HG02623 (cell line): Measurements from ENCODE around the gene CREB1.
"Not testable (repeated sequence)": the region's sequence is repeated elsewhere in the genome, so short reads cannot be mapped to it uniquely, and the experiment has no call there.

ENCODE experiments used
- ATAC-seq: cut with Tn5 transposase; IDR thresholded peaks from one replicate; pipeline ENCODE4 v1.9.1; 2021; ENCODE audit warnings: moderate library complexity; ENCODE audit not compliant: unreplicated experiment

The CREB1 gene

GRCh38 chr2:207614824-207615223, 85.1 kb downstream of the CREB1 start:
- no peak for ATAC-seq

GRCh38 chr2:207616185-207616584, 86.4 kb downstream of the CREB1 start:
- ATAC-seq = no peak

- ATAC-seq = no peak
These were observed 87.4 kb downstream of the CREB1 start for GRCh38 chr2:207617011-207617671.

GRCh38 chr2:207619764-207620203, 90.0 kb downstream of the CREB1 start:
- ATAC-seq = peak; percentile 35

- ATAC-seq = no peak
These were observed 91.8 kb downstream of the CREB1 start for GRCh38 chr2:207621501-207622039.

GRCh38 chr2:207624185-207625013, 94.6 kb downstream of the CREB1 start:
- ATAC-seq = peak; percentile 38

- peak; percentile 54 for ATAC-seq
These were observed 95.5 kb downstream of the CREB1 start, which contains the start of gene METTL21A for GRCh38 chr2:207625014-207625907. TSS of gene METTL21A (minus strand) at chr2:207625394. CDS start at chr2:207624375, 1,019 bp downstream.

DNA sequence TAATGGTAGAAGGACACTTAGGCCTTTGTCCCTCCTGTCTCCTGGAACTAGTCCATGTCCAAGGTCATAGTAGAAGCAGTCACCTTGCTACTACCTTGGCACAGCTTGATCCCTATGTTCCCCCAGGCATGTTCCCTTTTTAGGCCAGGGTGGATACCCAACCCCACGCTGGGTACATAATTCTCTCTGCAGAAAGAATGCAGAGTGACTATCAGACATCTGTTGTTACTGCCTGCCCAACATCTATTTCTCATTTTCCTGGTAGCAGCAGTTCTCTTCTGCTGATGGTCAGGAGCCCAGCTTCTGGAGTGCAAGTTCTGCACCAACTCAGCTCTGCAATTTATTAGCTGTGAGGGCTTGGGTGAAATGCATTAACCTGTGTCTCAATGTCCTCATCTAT, 99.8 kb downstream of the CREB1 start:
- ATAC-seq = no peak

DNA sequence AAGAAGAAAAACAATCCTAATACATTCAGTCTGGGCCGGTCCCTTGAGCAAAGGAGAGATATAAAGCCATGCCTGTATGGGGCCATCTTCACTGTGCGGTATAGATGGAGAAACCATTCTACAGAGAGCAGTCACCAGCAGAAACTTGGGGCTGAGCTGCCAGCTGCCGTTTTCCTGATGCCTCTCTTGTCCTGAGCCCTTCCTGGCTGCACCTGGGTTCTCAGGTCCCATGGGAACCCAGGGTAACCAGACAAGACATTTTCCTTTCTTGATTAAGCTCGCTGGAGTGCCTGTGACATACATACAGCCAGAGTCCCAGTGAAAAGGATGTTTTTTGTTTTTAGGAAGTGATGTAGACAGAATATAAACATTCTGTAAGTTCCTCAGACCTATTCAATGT, 100.7 kb downstream of the CREB1 start:
- ATAC-seq = no peak

DNA sequence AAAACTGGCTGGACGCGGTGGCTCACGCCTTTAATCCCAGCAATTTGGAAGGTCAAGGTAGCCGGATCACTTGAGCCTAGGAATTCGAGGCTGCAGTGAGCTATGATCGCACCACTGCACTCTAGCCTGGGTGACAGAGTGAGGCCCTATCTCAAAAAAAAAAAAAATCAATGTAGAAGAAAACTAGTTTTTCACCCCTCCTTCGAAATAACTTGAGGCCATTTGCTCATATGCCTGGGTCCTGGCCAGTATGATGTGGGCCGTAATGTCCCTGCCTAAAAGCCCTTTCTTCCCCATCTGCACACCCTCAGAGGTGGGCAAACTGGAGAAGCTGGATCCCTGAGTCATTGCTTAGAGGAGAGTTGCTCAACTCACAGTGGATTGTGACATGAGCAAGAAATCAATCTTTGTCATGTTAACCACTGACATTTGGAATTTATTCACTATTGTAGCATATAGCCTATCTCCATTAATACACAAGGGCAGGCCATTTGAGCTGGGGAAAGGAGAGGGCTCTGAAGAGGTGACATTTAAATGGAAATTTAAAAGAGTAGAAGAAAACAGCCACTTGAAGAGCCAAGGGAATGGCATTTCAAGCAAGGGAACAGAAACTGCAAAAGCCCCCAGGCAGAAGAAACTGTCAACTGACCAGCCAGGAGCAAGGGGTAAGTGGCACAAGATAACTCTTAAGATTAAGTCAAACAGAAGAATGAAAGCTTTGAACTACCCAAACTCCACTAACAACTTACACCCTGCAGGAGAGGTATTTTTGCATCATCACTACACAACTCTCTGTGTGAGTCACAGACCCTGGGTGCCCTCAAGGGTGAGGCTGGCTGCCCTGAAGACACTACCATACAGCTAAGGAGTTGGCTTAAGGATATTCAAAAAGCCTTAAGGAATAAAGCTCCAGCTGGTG, 103.1 kb downstream of the CREB1 start:
- no peak for ATAC-seq

DNA sequence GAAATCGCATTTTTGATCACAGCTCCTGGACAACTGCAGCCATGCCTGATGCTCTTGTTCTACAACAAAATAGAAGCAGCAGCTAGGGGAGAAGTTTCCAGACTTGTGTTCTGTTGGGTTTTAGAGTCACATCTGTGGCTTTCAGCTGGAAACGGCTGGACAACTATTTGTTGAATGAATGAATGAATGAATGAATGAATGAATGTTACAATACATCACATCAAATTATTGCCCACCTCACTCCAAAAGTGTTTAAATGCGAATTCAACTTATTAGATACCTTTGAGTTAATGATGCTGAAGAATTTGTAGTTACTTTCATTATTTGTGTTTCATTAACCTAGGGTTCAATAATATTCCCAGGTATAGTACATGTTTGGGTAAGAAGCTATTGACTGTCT, 103.9 kb downstream of the CREB1 start:
- ATAC-seq = no peak

DNA sequence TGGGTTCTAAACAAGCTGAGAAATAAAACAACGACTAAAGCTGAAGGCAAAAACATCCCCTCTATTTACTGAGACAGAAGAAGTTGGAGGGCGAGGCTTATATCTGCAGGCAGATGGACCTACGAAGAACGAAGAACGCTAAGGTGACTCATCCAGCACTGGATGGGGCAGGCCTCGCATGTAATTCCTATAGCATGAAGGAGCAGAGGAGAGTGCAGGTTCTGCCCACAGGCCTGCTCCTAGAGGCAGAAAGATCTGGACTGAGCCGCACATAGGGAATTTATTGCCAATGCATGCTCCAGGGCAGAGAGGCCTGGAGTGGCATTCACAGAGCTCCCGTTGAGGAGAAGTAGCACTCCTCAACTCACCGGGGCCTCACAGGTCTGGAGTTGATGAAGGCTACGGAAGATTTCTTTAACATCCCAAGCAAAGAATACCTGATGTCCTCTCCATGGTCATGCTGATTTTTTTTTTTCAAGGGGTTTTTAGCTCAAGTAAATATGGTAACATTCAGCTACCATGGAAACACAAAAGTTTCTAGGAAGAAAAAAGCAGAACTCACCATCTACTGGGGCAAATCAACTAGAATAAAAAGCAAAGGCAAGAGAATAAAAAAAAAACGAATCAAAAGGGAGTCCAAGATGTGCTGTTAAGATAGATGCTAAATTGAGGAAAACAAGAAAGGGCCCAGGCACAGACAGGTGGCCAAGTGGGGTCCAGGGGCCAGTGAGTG, 105.9 kb downstream of the CREB1 start:
- ATAC-seq = no peak

- ATAC-seq = not testable (repeated sequence)
These were observed 109.5 kb downstream of the CREB1 start for GRCh38 chr2:207639288-207639687.

DNA sequence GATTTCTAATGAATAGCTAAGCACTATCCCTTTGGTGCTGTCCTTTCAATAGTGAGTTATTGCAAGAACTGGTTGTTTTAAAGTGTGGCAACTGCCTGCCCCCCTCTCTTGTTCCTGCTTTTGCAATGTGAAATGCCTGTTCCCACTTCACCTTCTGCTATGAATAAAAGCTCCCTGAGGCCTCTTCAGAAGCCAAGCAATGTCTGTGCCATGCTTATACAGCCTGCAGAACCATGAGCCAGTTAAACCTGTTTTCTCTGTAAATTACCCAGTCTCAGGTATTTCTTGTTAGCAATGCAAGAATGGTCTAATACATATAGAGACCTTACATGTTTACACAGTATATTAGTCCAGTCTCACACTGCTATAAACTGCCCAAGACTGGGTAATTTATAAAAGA, 110.4 kb downstream of the CREB1 start:
- no peak for ATAC-seq

DNA sequence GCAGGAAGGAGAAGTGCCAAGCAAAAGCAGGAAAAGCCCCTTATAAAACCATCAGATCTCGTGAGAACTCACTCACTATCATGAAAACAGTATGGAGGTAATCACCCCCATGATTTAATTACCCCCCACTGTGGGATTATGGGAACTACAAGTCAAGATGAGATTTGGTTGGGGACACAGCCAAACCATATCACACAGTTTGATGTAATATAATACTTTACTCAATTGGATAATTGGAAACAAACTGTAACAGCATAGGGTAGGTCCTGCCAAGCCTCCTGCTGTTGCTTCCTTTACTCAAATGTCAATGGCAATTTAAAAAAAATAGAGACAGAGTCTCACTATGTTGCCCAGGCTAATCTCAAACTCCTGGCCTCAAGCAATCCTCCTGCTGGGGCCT, 110.9 kb downstream of the CREB1 start:
- no peak for ATAC-seq

- ATAC-seq = no peak
These were observed 114.1 kb downstream of the CREB1 start for GRCh38 chr2:207643892-207644291.

GRCh38 chr2:207646582-207646981, 116.8 kb downstream of the CREB1 start:
- ATAC-seq = not testable (repeated sequence)
